Measurements from ENCODE around the gene PVALEF.
A peak's percentile ranks its signal among the peaks of the same experiment; 100 is the strongest.

Gene PVALEF

DNA sequence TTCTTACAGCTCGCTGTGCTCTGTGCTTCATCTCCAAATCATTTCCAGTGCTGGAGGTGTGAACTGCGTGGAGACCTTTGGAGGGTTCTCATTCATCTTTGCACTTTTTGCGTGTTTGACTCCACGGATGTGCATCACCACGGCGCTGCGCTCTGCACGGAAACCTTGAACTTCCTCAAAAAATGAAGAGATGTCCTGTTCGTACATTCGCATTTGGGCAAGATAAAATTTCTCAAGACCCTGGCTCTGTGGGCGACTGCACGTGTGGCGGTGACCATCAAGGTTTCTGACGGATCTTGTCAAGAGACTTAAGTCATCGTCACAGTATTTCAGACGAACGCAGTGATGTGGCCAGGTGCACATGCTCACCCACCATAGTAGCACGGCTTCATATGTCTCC, 10.3 kb upstream of the PVALEF start:
- Histone ChIP-seq H3K9me3 (replicated peaks in 1 of 2; ENCODE audit: control insufficient read depth in 2 of 2, insufficient read depth in 1 of 2, low read depth in 1 of 2, low read length in 2 of 2) (no peaks in the 10 kb centered on the region), H2AFZ (ENCODE audit: low read length) (no peak overlapping the region), H2BK120ac (ENCODE audit: low read depth, low read length) (no peak overlapping the region), H2BK15ac (ENCODE audit: low read length) (no peak overlapping the region), H4K8ac (ENCODE audit: low read depth, low read length) (no peak overlapping the region), H3K4me1 (ENCODE audit: control insufficient read depth in 2 of 2, insufficient read depth in 1 of 2, low read depth in 1 of 2, low read length in 2 of 2) (peaks cover 0 to 4% of the 10 kb centered on the region in 2 donors), H2AK5ac (ENCODE audit: low read depth, low read length) (no peak overlapping the region), H3K23ac (ENCODE audit: low read depth, low read length, poor library complexity) (no peak overlapping the region), H3K4ac (ENCODE audit: low read length) (no peak overlapping the region), H4K91ac (ENCODE audit: low read depth, low read length, poor library complexity) (no peak overlapping the region), H3K14ac (ENCODE audit: low read length) (no peak overlapping the region), H3K27ac (replicated peaks; ENCODE audit: low read length) (no peak overlapping the region), H2BK5ac (ENCODE audit: low read length) (no peak overlapping the region), H2BK12ac (ENCODE audit: low read length) (no peak overlapping the region), H3K4me3 (ENCODE audit: low read length in 2 of 2) (no peak overlapping the region), H3K9ac (ENCODE audit: low read depth, low read length, poor library complexity) (no peak overlapping the region), H3K36me3 (replicated peaks in 1 of 2; ENCODE audit: control insufficient read depth in 2 of 2, insufficient read depth in 2 of 2, low read length in 2 of 2) (no peaks in the 10 kb centered on the region), H3K18ac (ENCODE audit: low read length) (no peak overlapping the region), H3K4me2 (ENCODE audit: insufficient read depth, low read length, poor library complexity, severe bottlenecking) (no peak overlapping the region), H3K79me1 (ENCODE audit: low read depth, low read length) (no peaks in the 10 kb centered on the region), H3K27me3 (ENCODE audit: control insufficient read depth in 3 of 3, insufficient read depth in 3 of 3, low read depth in 1 of 3, low read length in 3 of 3) (peaks cover 0 to 4% (median 0%) of the 10 kb centered on the region in 3 experiments)
- no peak for DNase-seq (ENCODE audit: low spot score)
- no CpG with 5 or more reads among the region's 18 CpGs for whole genome bisulfite sequencing, 2 donors (ENCODE audit: extremely low coverage in 2 of 2, insufficient read length in 2 of 2, insufficient replicate concordance in 1 of 2)

DNA sequence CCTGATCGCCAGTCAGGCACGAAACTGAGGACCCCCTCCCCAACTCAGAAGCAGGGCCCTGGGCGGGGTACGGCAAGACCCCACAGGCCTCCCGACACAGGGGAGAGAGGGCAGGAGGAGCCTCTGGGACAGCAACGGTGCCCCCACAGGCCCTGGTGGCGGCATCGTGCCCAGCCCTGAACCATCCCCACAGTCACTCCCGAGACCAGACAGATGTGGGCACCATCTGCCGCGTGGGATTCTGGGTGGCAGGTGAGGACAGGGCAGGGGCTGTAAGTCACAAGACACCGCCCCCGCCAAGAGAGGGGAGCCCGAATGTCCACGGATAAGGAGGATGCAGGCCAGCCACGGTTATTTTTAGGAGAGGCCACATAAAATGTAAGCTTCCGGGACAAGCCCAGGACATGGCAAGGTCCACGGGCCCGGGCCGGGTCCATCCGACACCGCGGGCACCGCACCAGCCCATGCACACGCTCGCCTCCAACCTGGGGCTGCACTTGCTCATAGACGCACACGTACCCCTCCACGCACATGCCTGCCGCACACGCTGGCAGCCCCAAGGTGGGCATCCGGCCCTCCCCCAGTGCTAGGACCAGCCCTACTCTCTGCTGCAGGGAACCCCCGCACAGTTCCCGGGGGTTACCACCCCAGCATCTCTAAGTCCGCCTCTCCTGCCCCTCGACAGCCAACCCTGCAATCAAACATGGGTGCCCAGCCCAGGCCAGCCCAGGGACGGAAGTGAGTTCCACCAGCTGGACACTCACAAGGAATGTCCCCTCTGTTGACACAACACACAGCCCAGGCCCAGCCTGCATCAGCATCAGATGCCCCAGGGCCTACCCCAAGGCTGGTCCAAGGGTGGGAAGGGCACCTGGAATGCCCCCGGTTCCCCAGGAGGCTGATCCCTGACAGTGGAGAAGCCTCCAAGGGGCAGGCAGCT, 8.2 kb upstream of the PVALEF start:
- no peak for DNase-seq (ENCODE audit: low spot score)
- Histone ChIP-seq H2BK5ac (ENCODE audit: low read length) (peak overlapping the region; percentile 84), H3K4me2 (ENCODE audit: insufficient read depth, low read length, poor library complexity, severe bottlenecking) (no peak overlapping the region), H2BK120ac (ENCODE audit: low read depth, low read length) (no peak overlapping the region), H3K36me3 (replicated peaks in 1 of 2; ENCODE audit: control insufficient read depth in 2 of 2, insufficient read depth in 2 of 2, low read length in 2 of 2) (no peaks in the 10 kb centered on the region), H3K18ac (ENCODE audit: low read length) (peak overlapping the region; percentile 85), H3K27me3 (ENCODE audit: control insufficient read depth in 3 of 3, insufficient read depth in 3 of 3, low read depth in 1 of 3, low read length in 3 of 3) (peaks cover 0 to 4% (median 0%) of the 10 kb centered on the region in 3 experiments), H3K23ac (ENCODE audit: low read depth, low read length, poor library complexity) (peak overlapping the region; percentile 85), H3K4ac (ENCODE audit: low read length) (no peak overlapping the region), H4K91ac (ENCODE audit: low read depth, low read length, poor library complexity) (no peak overlapping the region), H2AK5ac (ENCODE audit: low read depth, low read length) (no peak overlapping the region), H4K8ac (ENCODE audit: low read depth, low read length) (peak overlapping the region; percentile 43), H3K4me3 (ENCODE audit: low read length in 2 of 2) (peak overlapping the region in 1 of 2 donors; percentile 40), H3K4me1 (ENCODE audit: control insufficient read depth in 2 of 2, insufficient read depth in 1 of 2, low read depth in 1 of 2, low read length in 2 of 2) (no peaks in the 10 kb centered on the region), H2BK12ac (ENCODE audit: low read length) (no peak overlapping the region), H2BK15ac (ENCODE audit: low read length) (no peak overlapping the region), H3K9me3 (replicated peaks in 1 of 2; ENCODE audit: control insufficient read depth in 2 of 2, insufficient read depth in 1 of 2, low read depth in 1 of 2, low read length in 2 of 2) (no peaks in the 10 kb centered on the region), H3K14ac (ENCODE audit: low read length) (no peak overlapping the region), H3K79me1 (ENCODE audit: low read depth, low read length) (no peaks in the 10 kb centered on the region), H2AFZ (ENCODE audit: low read length) (no peak overlapping the region), H3K27ac (replicated peaks; ENCODE audit: low read length) (no peak overlapping the region), H3K9ac (ENCODE audit: low read depth, low read length, poor library complexity) (no peak overlapping the region)
- no CpG with 5 or more reads among the region's 38 CpGs for WGBS, 2 donors (ENCODE audit: extremely low coverage in 2 of 2, insufficient read length in 2 of 2, insufficient replicate concordance in 1 of 2)

DNA sequence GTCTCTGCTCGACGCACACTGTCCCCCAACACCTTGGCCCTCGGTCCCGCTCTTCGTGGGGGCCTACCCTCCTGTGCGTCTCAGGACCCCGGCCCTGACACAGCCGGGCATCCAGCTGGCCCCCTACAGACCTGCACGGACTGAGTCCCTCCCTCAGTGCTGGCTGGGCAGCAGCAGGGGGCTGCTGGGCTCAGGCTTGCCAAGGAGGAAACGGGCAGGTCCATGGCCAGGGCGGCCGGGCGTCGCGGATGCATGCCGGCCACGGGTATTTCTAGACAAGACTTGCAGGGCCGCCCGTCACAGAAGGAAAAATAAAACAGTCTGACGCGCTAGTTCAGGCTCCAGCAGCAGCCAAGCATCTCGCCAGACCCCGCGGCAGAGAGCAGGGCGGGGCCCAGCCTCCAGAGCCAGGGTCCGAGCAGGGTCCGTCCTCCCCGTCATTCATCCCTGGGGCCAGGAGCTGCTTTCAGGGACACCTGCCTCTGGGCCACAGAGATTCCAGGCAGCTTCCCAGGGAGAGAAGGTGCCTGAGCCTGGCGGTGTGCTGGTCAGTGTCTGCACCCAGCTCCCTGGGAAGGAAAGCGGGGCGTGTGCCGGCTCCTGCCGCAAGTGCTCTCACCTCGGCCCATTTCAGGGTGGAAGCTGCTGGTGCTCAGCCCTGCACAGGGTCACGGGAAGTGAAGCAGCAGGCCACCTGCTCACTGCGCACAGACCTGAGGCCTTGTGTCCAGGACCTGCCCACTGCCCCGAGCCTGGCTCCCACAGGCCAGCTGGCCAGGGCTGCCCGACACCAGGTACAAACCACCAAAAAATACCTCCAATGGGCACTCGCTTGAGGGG, 7.2 kb upstream of the PVALEF start:
- peak overlapping the region; percentile 9 for H3K14ac ChIP-seq (ENCODE audit: low read length)
- H3K9ac ChIP-seq (ENCODE audit: low read depth, low read length, poor library complexity), result peak overlapping the region; percentile 72
- DNase-seq (ENCODE audit: low spot score), result no peak
- H2AFZ ChIP-seq (ENCODE audit: low read length), result no peak overlapping the region
- no peaks in the 10 kb centered on the region for H3K9me3 ChIP-seq (replicated peaks in 1 of 2; ENCODE audit: control insufficient read depth in 2 of 2, insufficient read depth in 1 of 2, low read depth in 1 of 2, low read length in 2 of 2)
- H2BK12ac ChIP-seq (ENCODE audit: low read length), result peak overlapping the region; percentile 73
- H2AK5ac ChIP-seq (ENCODE audit: low read depth, low read length), result peak overlapping the region; percentile 14
- peak overlapping the region; percentile 58 for H2BK15ac ChIP-seq (ENCODE audit: low read length)
- no peak overlapping the region for H2BK120ac ChIP-seq (ENCODE audit: low read depth, low read length)
- H3K4me1 ChIP-seq (ENCODE audit: control insufficient read depth in 2 of 2, insufficient read depth in 1 of 2, low read depth in 1 of 2, low read length in 2 of 2), result no peaks in the 10 kb centered on the region
- no CpG with 5 or more reads among the region's 39 CpGs for WGBS, 2 donors (ENCODE audit: extremely low coverage in 2 of 2, insufficient read length in 2 of 2, insufficient replicate concordance in 1 of 2)
- H3K36me3 ChIP-seq (replicated peaks in 1 of 2; ENCODE audit: control insufficient read depth in 2 of 2, insufficient read depth in 2 of 2, low read length in 2 of 2), result no peaks in the 10 kb centered on the region
- H3K4ac ChIP-seq (ENCODE audit: low read length), result no peak overlapping the region
- peak overlapping the region; percentile 85 for H3K18ac ChIP-seq (ENCODE audit: low read length)
- H3K4me3 ChIP-seq (ENCODE audit: low read length in 2 of 2), result no peak overlapping the region
- H3K23ac ChIP-seq (ENCODE audit: low read depth, low read length, poor library complexity), result peak overlapping the region; percentile 73
- H2BK5ac ChIP-seq (ENCODE audit: low read length), result peak overlapping the region; percentile 84
- no peak overlapping the region for H4K8ac ChIP-seq (ENCODE audit: low read depth, low read length)
- H3K27me3 ChIP-seq (ENCODE audit: control insufficient read depth in 3 of 3, insufficient read depth in 3 of 3, low read depth in 1 of 3, low read length in 3 of 3), result peaks cover 0 to 4% (median 0%) of the 10 kb centered on the region in 3 experiments
- no peaks in the 10 kb centered on the region for H3K79me1 ChIP-seq (ENCODE audit: low read depth, low read length)
- no peak overlapping the region for H4K91ac ChIP-seq (ENCODE audit: low read depth, low read length, poor library complexity)
- H3K27ac ChIP-seq (replicated peaks; ENCODE audit: low read length), result no peak overlapping the region
- no peak overlapping the region for H3K4me2 ChIP-seq (ENCODE audit: insufficient read depth, low read length, poor library complexity, severe bottlenecking)
